Measurements from ENCODE around the gene BBIP1. TPM values are rescaled to one million over a fixed set of nuclear protein-coding genes. Genes with fewer than 3 reads are reported as not detected.

The BBIP1 gene, protein sequence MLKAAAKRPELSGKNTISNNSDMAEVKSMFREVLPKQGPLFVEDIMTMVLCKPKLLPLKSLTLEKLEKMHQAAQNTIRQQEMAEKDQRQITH
- 10 to 100 TPM; 12.3 to 15.7 TPM for total RNA-seq
- long read RNA-seq, partial matches to known transcripts, result 1 of 13 reads
- long read RNA-seq, other reads (novel, unspliced or antisense), result 11 of 13 reads

- ATAC-seq (peak; percentile 84), DNase-seq (no peak)
- intact Hi-C loops (cut with DNase I, micrococcal nuclease), result no loop called here
Measured at GRCh38 chr10:110918643-110919348, at the start of gene BBIP1. BBIP1 (minus strand) TSS chr10:110919180; CDS start chr10:110918157, 1,023 bp downstream.

- ATAC-seq, result no peak
- DNase-seq, result no peak
- intact Hi-C loops (cut with DNase I, micrococcal nuclease), result no loop called here
Measured at GRCh38 chr10:110967645-110968044, 48.7 kb upstream of the BBIP1 start.

- DNase-seq (no peak), ATAC-seq (no peak)
- intact Hi-C loops (cut with DNase I, micrococcal nuclease), result no loop called here
Measured at GRCh38 chr10:110967009-110967630, 48.1 kb upstream of the BBIP1 start.

DNA sequence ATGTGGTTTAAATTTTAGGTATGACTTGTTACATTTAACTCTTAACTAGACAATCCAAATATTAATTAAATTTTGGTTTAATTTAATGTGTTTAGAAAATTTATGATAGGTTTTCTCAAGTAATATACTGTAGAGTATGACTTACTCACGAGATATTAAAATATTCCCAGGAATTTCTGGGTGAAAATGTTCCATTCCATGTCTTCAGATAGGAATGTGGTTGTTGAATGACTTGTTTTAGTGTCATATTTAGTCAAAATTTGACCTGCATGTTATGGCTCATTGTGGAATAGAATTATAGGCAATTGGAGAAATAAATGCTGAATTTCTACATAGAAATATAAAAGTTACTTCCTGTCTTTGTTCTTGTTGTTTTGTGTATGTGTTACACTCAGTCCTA, 47.2 kb upstream of the BBIP1 start:
- no peak for DNase-seq
- intact Hi-C loops (cut with DNase I, micrococcal nuclease), result no loop called here
- ATAC-seq, result no peak

DNA sequence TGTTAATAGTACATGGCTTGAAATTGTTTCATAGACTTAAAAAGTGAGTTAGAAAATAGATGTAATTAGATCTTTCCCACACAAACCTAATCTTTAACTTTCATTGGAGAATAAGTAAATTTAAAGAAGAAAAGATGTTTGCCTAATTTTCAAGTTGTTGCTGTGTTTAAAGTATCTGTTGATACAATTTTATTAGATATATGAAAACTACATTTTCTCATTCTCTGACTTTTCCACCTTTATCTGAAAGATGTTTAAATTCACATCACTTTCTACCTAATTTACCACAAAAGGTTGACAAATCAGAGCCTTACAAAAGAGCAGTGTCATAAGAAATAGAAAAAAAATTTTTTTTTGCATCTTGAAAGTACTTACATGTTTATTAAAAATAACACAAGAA, 46.2 kb upstream of the BBIP1 start:
- intact Hi-C loops (cut with DNase I, micrococcal nuclease), result no loop called here

DNA sequence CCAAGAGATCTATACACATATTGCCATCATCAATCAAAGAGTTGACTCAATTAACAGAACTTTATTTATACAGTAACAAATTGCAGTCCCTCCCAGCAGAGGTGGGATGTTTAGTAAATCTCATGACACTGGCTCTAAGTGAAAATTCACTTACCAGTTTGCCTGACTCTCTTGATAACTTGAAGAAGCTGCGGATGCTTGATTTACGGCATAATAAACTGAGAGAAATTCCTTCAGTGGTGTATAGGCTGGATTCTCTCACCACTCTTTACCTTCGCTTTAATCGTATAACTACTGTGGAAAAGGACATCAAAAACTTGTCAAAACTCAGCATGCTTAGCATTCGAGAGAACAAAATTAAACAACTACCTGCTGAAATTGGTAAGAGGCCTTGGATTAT, 45.7 kb upstream of the BBIP1 start:
- ATAC-seq (no peak), DNase-seq (no peak)
- intact Hi-C loops (cut with DNase I, micrococcal nuclease), result no loop called here

More for the DNA sequence above, 46.2 kb upstream of the BBIP1 start:
- no peak for DNase-seq
- ATAC-seq, result no peak

DNA sequence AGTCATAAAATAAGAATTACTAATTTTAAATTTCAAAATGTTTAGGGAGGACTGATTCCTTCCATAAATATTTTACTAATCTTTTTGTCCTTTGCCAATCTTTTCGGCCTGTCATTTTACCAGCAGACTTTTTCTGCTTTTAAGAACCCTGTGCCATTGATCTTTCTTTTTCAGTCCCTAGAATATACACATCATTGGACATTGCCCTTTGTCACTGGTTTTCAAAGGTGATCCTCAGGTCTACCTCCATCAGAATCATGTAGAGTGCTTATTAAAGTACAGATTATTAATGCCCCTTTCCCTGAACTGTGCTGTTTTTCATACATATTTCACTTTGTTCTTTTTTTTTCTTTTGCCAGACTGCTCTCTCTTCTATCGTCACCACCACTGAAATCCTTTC, 44.2 kb upstream of the BBIP1 start:
- intact Hi-C loops (cut with DNase I, micrococcal nuclease), result no loop called here
- ATAC-seq (no peak), DNase-seq (no peak)

DNA sequence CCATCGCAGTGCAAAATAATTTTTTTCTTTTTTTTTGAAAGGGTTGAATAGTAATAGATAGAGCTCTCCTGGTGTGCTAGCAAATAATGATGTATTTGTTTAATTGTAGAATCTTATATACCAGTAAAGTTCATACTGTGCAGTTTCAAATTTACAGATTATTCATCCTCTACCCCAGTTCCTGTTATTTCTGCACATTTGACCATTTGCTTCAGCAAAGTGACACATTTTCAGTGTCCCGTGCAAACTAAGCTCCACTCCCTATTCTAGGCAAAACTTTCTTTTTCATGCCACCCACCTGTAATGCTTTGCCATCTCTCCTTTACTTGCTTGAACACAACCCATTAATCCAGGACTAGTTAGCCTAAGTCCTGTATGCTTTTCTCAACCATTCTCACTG, 43.5 kb upstream of the BBIP1 start:
- DNase-seq, result no peak
- intact Hi-C loops (cut with DNase I, micrococcal nuclease), result no loop called here
- no peak for ATAC-seq

GRCh38 chr10:110960333-110960712, 41.3 kb upstream of the BBIP1 start:
- DNase-seq (no peak), ATAC-seq (no peak)
- intact Hi-C loops (cut with DNase I, micrococcal nuclease), result no loop called here

GRCh38 chr10:110959379-110960332, 40.7 kb upstream of the BBIP1 start:
- DNase-seq, result no peak
- intact Hi-C loops (cut with DNase I, micrococcal nuclease), result no loop called here
- ATAC-seq, result no peak

GRCh38 chr10:110957606-110958005, 38.6 kb upstream of the BBIP1 start:
- intact Hi-C loops (cut with DNase I, micrococcal nuclease), result no loop called here
- DNase-seq, result no peak
- ATAC-seq, result no peak

DNA sequence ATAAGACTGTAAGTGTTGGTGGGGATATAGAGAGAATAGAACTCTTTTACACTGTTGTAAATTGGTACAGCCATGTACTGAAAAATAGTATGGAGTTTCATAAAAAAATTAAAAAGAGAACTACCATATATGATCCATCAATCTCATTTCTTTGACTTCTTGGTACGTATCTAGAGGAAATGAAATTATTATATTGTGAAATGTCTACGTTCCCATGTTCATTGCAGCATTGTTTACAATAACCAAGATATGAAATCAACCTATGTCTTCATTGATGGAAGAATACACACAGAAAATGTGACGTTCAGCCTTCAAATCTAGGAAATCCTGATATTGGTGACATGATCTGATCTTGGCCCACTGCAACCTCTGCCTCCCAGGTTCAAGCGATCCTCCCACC, 32.4 kb upstream of the BBIP1 start:
- intact Hi-C loops (cut with DNase I, micrococcal nuclease), result no loop called here
- no peak for DNase-seq
- ATAC-seq, result no peak

- no peak for DNase-seq
- ATAC-seq, result no peak
- intact Hi-C loops (cut with DNase I, micrococcal nuclease), result no loop called here
Measured at GRCh38 chr10:110947061-110947595, 28.1 kb upstream of the BBIP1 start.

GRCh38 chr10:110946496-110946895, 27.5 kb upstream of the BBIP1 start:
- intact Hi-C loops (cut with DNase I, micrococcal nuclease), result no loop called here
- no peak for DNase-seq
- no peak for ATAC-seq

- no peak for ATAC-seq
- intact Hi-C loops (cut with DNase I, micrococcal nuclease), result no loop called here
- DNase-seq, result no peak
Measured at GRCh38 chr10:110944792-110945396, 25.9 kb upstream of the BBIP1 start.

DNA sequence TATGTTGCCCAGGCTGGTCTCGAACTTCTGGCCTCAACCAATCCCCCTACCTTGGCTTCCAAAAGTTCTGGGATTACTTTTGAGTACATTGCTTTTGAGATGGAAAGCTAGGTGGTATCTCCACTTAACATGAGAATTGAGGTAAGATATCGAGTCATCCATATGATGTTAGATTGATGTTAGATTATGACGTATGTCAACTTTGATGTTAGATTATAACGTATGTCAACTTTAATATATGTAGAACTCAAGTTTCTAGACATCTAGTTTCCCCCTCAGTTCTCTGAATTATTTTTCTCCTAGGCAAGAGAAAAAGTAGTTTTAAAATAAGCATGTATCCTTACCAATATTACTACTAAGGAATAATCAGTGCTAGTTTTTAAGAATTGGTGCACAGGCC, 20.4 kb upstream of the BBIP1 start:
- ATAC-seq, result no peak
- intact Hi-C loops (cut with DNase I, micrococcal nuclease), result no loop called here
- no peak for DNase-seq

- intact Hi-C loops (cut with DNase I, micrococcal nuclease), result no loop called here
- ATAC-seq (no peak), DNase-seq (no peak)
Measured at GRCh38 chr10:110936757-110937156, 17.8 kb upstream of the BBIP1 start.

- ATAC-seq (no peak), DNase-seq (no peak)
- intact Hi-C loops (cut with DNase I, micrococcal nuclease), result no loop called here
Measured at GRCh38 chr10:110932505-110933180, 13.7 kb upstream of the BBIP1 start.
